Kidney glomerular epithelial cell (primary cell): ENCODE measurements around the gene CHST10.
A peak's percentile ranks its signal among the peaks of the same experiment; 100 is the strongest.
"Not testable (repeated sequence)": the region's sequence is repeated elsewhere in the genome, so short reads cannot be mapped to it uniquely, and the experiment has no call there.

ENCODE experiments used
- DNase-seq: peaks from one replicate; lab custom pipeline; 2025; lab: John Stamatoyannopoulos, UW

The CHST10 gene

GRCh38 chr2:100416935-100417710 lies at the start of gene CHST10:
CHST10 (minus strand) TSS chr2:100417668; CDS start chr2:100406675, 10,993 bp downstream.
- no peak for DNase-seq

GRCh38 chr2:100460904-100461530 lies 43.5 kb upstream of the CHST10 start:
- DNase-seq = no peak

- not testable (repeated sequence) for DNase-seq
Measured at GRCh38 chr2:100456357-100456756, 38.9 kb upstream of the CHST10 start.

GRCh38 chr2:100453853-100454252 lies 36.4 kb upstream of the CHST10 start:
- no peak for DNase-seq

GRCh38 chr2:100451734-100452133 lies 34.3 kb upstream of the CHST10 start:
- no peak for DNase-seq

GRCh38 chr2:100451092-100451491 lies 33.6 kb upstream of the CHST10 start:
- no peak for DNase-seq

GRCh38 chr2:100446696-100447095 lies 29.2 kb upstream of the CHST10 start:
- peak; percentile 81 for DNase-seq

- DNase-seq = no peak
Measured at GRCh38 chr2:100437751-100438150, 20.3 kb upstream of the CHST10 start.

GRCh38 chr2:100429726-100430125 lies 12.3 kb upstream of the CHST10 start:
- DNase-seq = no peak

- DNase-seq = no peak
Measured at GRCh38 chr2:100427627-100428258, 10.3 kb upstream of the CHST10 start.

GRCh38 chr2:100427111-100427510 lies 9.6 kb upstream of the CHST10 start:
- DNase-seq = no peak

- no peak for DNase-seq
Measured at GRCh38 chr2:100426384-100426720, 8.9 kb upstream of the CHST10 start.

GRCh38 chr2:100425573-100426383 lies 8.3 kb upstream of the CHST10 start:
- DNase-seq = no peak

GRCh38 chr2:100425107-100425506 lies 7.6 kb upstream of the CHST10 start:
- DNase-seq = no peak

- no peak for DNase-seq
Measured at GRCh38 chr2:100424277-100424875, 6.9 kb upstream of the CHST10 start.

GRCh38 chr2:100423631-100424030 lies 6.2 kb upstream of the CHST10 start:
- no peak for DNase-seq

- peak; percentile 45 for DNase-seq
Measured at GRCh38 chr2:100422320-100423055, 5.0 kb upstream of the CHST10 start.

- DNase-seq = no peak
Measured at GRCh38 chr2:100419915-100420314, 2.4 kb upstream of the CHST10 start.

GRCh38 chr2:100418406-100418962 lies 1.0 kb upstream of the CHST10 start:
- DNase-seq = no peak

- peak; percentile 21 for DNase-seq
Measured at GRCh38 chr2:100417711-100418124, 250 bp upstream of the CHST10 start.

GRCh38 chr2:100416397-100416934 lies 1.0 kb downstream of the CHST10 start:
- DNase-seq = no peak
